Measurements from ENCODE around the gene IL26.
"Not testable (repeated sequence)": the region's sequence is repeated elsewhere in the genome, so short reads cannot be mapped to it uniquely, and the experiment has no call there.

Gene IL26

DNA sequence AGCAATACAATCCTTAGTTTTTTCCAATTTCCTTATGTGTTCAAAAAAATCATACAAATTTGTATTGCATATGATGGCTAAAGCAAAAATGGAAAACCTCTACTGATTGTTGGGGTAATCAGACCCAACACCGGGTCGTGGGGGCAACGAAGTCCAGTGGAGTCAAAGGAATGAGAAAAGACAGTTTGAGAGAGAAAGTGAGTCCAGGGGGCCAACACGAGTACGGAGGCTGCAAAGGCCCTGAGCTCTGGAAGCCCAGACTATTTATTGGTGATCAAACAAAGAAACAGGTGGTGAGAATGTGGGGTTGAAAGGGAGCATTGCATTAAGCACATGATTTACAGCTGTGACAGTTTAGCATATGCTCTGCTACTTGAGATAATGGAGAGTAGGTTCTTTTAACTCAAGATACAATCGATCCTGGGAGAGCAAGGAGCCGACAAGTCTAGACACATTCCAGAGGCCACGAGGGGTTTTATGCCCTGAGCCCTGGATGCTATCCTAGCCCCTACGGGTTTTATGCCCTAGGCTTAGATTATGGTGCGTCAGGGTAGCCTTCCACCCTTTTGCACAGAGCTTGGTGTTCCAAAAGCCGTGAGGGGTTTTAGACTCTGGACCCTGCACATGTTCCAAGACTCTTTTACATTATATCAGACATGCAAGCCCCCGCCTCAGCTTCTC is 16.4 kb downstream of the IL26 start:
- CTCF ChIA-PET; H3K4me3 ChIP-seq (ENCODE audit: low read depth, low read length); POLR2A ChIA-PET; H3K9me3 ChIP-seq (ENCODE audit: control insufficient read depth, insufficient read depth, low read depth, low read length); H3K4me1 ChIP-seq (ENCODE audit: control insufficient read depth, insufficient read depth, low read length); H3K36me3 ChIP-seq (ENCODE audit: control insufficient read depth in 2 of 2, insufficient read depth in 1 of 2, low read length in 2 of 2): not testable (repeated sequence)
- peak overlapping the region; percentile 91 for H3K27ac ChIP-seq (ENCODE audit: extremely low read depth, low read depth, low read length)
- peak; percentile 93 for TF ChIP-seq TCF7L2 (IDR thresholded peaks at IDR 0.05; ENCODE audit: borderline replicate concordance, low read depth, low read length)
- peak; percentile 52; the same call in 1 of the 2 replicates for TF ChIP-seq GLIS1 (tag by site-specific recombination; IDR thresholded peaks at IDR 0.05)
- TF ChIP-seq, protein P1, sequence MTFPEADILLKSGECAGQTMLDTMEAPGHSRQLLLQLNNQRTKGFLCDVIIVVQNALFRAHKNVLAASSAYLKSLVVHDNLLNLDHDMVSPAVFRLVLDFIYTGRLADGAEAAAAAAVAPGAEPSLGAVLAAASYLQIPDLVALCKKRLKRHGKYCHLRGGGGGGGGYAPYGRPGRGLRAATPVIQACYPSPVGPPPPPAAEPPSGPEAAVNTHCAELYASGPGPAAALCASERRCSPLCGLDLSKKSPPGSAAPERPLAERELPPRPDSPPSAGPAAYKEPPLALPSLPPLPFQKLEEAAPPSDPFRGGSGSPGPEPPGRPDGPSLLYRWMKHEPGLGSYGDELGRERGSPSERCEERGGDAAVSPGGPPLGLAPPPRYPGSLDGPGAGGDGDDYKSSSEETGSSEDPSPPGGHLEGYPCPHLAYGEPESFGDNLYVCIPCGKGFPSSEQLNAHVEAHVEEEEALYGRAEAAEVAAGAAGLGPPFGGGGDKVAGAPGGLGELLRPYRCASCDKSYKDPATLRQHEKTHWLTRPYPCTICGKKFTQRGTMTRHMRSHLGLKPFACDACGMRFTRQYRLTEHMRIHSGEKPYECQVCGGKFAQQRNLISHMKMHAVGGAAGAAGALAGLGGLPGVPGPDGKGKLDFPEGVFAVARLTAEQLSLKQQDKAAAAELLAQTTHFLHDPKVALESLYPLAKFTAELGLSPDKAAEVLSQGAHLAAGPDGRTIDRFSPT (tag by site-specific recombination; IDR thresholded peaks at IDR 0.05), result peak; percentile 65
- TF ChIP-seq FEZF1 (tag by site-specific recombination; IDR thresholded peaks at IDR 0.05), result peak; percentile 62
- peak; percentile 82 for TF ChIP-seq ZBTB8A (tag by site-specific recombination; IDR thresholded peaks at IDR 0.05)
- TF ChIP-seq SP7 (tag by site-specific recombination; IDR thresholded peaks at IDR 0.05), result 0 out of 2 replicates have a peak, but pooled peaks have one; percentile 13
- TF ChIP-seq ZNF324 (tag by site-specific recombination; IDR thresholded peaks at IDR 0.05), result 0 out of 2 replicates have a peak, but pooled peaks have one; percentile 13
- TF ChIP-seq ZSCAN30 (tag by site-specific recombination; IDR thresholded peaks at IDR 0.05), result 0 out of 2 replicates have a peak, but pooled peaks have one; percentile 44
- TF ChIP-seq IKZF3 (tag by site-specific recombination; IDR thresholded peaks at IDR 0.05), result peak; percentile 92
- peak; percentile 73; the same call in 1 of the 2 replicates for TF ChIP-seq ZBTB20 (tag by site-specific recombination; IDR thresholded peaks at IDR 0.05)
- peak; percentile 40 for TF ChIP-seq SETDB1 (IDR thresholded peaks at IDR 0.05; ENCODE audit: insufficient read length, low read length)
- TF ChIP-seq SCRT2 (tag by site-specific recombination; IDR thresholded peaks at IDR 0.05), result 0 out of 2 replicates have a peak, but pooled peaks have one; percentile 47
- TF ChIP-seq, protein P2, sequence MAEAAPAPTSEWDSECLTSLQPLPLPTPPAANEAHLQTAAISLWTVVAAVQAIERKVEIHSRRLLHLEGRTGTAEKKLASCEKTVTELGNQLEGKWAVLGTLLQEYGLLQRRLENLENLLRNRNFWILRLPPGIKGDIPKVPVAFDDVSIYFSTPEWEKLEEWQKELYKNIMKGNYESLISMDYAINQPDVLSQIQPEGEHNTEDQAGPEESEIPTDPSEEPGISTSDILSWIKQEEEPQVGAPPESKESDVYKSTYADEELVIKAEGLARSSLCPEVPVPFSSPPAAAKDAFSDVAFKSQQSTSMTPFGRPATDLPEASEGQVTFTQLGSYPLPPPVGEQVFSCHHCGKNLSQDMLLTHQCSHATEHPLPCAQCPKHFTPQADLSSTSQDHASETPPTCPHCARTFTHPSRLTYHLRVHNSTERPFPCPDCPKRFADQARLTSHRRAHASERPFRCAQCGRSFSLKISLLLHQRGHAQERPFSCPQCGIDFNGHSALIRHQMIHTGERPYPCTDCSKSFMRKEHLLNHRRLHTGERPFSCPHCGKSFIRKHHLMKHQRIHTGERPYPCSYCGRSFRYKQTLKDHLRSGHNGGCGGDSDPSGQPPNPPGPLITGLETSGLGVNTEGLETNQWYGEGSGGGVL (tag by site-specific recombination; IDR thresholded peaks at IDR 0.05), result peak; percentile 19; the same call in 1 of the 2 replicates
- peak; percentile 68 for TF ChIP-seq ZBTB17 (tag by site-specific recombination; IDR thresholded peaks at IDR 0.05)
- TF ChIP-seq TRIM28 (IDR thresholded peaks at IDR 0.05; ENCODE audit: borderline replicate concordance, low read length), result peak; percentile 90
- peak; percentile 49 for TF ChIP-seq ZNF366 (tag by site-specific recombination; conservative IDR thresholded peaks at IDR 0.05)
- TF ChIP-seq ZBTB48 (tag by site-specific recombination; IDR thresholded peaks at IDR 0.05), result peak; percentile 83
- TF ChIP-seq, protein P3, sequence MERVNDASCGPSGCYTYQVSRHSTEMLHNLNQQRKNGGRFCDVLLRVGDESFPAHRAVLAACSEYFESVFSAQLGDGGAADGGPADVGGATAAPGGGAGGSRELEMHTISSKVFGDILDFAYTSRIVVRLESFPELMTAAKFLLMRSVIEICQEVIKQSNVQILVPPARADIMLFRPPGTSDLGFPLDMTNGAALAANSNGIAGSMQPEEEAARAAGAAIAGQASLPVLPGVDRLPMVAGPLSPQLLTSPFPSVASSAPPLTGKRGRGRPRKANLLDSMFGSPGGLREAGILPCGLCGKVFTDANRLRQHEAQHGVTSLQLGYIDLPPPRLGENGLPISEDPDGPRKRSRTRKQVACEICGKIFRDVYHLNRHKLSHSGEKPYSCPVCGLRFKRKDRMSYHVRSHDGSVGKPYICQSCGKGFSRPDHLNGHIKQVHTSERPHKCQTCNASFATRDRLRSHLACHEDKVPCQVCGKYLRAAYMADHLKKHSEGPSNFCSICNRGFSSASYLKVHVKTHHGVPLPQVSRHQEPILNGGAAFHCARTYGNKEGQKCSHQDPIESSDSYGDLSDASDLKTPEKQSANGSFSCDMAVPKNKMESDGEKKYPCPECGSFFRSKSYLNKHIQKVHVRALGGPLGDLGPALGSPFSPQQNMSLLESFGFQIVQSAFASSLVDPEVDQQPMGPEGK (tag by site-specific recombination; IDR thresholded peaks at IDR 0.05), result 0 out of 2 replicates have a peak, but pooled peaks have one; percentile 15
- TF ChIP-seq, protein P4, sequence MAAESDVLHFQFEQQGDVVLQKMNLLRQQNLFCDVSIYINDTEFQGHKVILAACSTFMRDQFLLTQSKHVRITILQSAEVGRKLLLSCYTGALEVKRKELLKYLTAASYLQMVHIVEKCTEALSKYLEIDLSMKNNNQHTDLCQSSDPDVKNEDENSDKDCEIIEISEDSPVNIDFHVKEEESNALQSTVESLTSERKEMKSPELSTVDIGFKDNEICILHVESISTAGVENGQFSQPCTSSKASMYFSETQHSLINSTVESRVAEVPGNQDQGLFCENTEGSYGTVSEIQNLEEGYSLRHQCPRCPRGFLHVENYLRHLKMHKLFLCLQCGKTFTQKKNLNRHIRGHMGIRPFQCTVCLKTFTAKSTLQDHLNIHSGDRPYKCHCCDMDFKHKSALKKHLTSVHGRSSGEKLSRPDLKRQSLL (tag by site-specific recombination; IDR thresholded peaks at IDR 0.05), result peak; percentile 46; the same call in 1 of the 2 replicates
- peak; percentile 85 for TF ChIP-seq OSR2 (tag by site-specific recombination; IDR thresholded peaks at IDR 0.05)
- peak; percentile 13; the same call in 1 of the 2 replicates for TF ChIP-seq ZNF660 (tag by site-specific recombination; IDR thresholded peaks at IDR 0.05)
- peak; percentile 49; the same call in 1 of the 2 replicates for TF ChIP-seq ZNF394 (tag by site-specific recombination; IDR thresholded peaks at IDR 0.05; ENCODE audit: borderline replicate concordance)
- TF ChIP-seq ZNF24 (tag by site-specific recombination; IDR thresholded peaks at IDR 0.05), result 0 out of 2 replicates have a peak, but pooled peaks have one; percentile 13
- TF ChIP-seq ZXDB (tag by site-specific recombination; IDR thresholded peaks at IDR 0.05), result 0 out of 2 replicates have a peak, but pooled peaks have one; percentile 13
